Activated CD8-positive, alpha-beta memory T cell treated with anti-CD3 and anti-CD28 coated beads, Interleukin-2, amount 50 U/mL, for 24 hours (primary cell): Measurements from ENCODE around the gene CCR3.

ENCODE experiments used
- DNase-seq: peaks from one replicate; pipeline ENCODE4 v3.0.0-alpha.2; 2020; ENCODE audit errors: extremely low read depth

CCR3 gene

DNA sequence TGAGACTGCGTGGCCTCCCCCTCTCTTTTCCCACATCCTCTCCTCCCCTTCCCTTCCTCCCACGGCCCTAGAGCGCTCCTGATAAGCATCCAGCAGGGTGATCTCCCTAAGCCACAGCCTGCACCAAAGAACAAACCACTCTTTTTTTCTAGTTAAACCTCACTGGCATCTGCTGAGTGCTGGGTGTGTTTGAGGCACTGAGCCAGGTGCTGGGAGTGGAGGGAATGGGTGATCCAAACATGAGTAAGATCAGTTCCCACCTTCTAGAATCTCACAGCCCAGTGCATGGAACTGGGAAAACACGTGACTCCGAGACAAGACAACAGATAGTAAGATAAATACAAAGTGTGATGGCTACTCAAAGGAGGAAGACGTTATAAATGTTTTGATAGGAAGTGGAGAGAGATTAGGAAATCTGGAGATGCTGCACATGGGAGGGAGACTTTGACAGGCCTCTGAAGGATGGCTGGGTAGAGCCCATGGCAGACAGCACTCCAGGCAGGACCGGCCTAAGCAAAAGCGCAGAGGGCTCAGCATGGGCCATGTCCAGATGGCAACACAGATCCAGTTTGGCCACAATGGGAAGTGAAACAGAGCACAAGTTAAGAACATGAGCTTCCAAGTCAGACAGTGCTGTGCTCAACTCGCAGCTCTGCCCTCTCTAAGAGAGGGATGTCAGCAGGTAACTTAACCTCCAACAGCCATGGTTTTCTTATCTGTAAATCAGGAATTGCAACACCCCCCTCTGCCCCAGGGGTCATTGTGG lies 55.6 kb downstream of the CCR3 start:
- no peak for DNase-seq

DNA sequence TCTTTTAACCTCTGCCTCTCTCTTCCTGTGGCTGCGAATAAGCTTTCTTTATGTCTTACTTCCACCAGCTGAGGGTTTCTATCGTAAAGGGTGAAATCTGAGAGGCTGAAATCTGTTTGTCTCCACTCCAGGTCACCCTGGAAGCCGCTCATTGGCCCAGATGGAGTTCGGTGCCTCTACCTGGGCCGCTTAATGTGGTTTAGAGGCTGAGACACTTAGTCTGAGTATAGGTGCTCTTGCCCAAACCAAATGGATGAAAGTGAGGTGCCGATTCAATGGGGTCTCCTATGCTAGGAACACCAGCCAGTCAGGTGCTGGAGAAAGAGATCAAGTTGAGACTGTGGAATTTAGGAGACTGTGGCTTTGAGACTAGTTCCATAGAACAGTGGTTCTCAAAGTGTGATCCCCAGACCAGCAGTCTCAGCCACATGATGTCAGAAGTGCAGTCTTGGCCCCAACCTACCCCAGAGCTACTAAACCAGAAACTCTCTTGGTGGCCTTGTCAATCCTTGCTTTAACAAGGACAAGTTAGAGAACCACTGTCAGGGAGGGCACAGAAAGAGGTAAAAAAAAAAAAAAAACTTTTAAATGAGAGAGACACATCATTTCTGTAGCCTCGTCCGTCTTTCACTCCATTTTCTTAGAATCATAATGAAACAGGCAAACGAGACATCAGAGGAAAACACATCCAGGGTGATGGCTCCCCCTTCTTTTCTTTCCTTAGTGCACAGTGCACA lies 56.8 kb downstream of the CCR3 start:
- DNase-seq: no peak

DNA sequence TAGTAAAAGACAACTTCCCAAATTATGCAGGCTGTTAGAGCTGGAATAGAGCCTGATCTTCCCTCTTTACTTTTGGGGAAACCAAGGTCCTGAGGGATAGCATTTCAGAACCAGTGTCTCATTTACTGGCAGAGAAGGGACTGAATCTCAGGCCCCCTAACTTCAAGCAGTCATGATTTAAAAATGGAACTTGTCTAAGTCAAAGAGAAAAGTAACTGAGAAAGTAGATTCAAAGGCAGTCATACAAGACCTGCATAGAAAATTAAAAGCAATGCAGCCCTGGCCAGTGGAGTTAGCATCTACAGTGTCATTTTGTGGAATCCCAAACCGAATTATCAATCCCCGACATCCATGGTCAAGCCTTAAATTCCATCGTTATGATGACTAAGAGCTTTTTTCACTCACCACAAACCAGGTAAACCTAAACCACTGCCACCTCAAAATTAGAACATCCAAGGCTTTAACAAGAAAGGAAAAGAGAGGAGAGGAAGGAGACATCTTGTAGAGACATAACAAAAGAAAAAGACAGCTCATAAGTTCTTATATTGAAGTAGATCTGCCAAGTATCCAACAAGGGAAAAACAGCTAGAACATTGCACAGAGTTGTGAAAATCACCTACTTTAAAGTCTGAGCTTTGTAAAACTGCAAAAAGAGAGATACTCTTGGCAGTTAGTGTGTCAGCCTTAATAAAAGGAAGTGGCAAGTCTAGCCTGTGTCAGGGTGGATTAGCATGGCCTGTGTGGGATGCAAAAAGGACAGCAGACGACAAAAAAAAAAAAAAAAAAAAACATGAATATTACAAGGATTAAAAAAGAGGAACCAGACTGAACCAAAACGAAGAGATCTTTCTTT lies 57.6 kb downstream of the CCR3 start:
- DNase-seq: no peak

DNA sequence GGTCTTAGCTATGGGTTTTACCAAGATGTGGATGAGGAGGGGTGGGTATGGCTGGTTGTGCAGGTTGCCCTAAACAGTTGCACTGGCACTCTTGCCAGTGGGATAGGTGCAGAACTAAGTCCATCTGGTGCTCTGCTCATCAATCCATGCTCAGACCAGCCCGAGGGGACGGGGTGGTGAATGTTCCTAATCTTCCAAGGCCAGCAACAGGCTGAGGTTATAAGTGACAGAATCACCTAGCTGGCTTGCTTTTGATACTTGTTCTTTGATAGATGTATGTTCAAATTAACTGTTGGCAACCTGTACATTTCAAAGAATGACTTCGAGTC lies 58.2 kb downstream of the CCR3 start:
- no peak for DNase-seq

DNA sequence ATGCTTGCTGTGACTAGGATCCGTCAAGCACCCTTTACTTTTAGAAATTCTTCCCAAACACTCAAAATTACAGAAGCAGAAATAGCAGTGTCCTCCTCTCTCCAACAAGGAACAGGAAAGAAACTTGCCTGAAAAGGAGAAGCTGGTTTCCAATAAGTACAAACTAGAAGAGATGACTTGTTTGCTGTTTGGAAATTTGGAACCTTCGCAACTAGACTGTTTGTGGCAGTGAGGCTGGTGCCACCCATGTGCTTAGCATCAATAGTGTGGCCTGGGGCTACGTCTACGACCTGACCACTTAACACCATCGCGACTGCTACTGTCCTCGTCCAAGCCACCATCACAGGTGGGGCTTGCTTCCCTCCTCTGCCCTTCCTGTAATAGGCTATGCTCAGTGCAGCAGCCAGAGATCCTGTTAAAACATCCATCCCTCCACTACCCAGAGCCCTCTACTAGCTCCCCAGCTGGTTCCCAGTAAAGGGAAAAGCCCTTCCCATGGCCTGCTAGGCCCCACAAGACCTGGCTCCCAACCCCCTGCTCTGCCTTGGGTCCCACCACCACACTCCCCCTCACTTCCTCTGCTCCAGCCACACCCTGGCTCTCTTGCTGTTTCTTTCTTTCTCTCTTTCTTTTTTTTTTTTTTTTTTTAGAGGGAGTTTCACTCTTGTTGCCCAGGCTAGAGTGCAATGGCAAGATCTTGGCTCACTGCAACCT lies 59.0 kb downstream of the CCR3 start:
- no peak for DNase-seq

DNA sequence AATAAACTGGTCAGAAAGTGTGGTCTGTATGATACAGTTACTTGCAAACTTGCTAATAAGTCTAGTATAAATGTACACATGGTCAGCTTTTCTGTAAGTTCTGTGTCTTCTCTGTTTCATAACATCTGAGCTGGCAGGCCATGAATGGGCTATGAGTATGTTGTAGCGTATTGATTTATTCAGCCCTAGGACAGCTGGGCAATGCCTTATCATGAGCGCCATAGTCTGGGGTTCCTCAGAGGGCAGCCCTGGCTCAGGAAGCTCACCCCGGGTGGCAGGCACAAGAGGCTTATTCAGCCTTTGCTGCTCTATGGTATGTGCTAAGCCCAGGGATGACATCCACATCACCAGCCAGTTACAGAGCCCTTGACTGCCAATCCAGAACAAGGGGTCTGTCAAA lies 61.0 kb downstream of the CCR3 start:
- DNase-seq: no peak

DNA sequence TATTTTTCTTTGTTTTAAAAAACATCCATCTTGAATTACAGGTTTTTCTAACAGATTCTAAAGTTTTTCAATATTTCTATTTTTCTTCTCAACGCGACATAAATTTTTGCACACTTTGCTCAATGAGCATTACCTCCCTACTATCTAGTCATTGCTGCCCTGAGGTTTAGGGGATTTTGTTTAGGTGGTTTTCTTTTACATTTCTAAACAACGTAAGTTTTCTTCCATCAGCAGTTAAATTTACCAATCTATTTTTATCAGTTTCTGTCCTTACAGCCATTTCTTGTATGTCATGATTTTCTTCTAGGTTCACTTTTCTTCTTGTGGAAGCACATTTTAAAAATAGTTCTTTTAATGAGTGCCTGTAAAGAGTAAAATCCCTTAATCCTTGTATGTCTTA lies 62.5 kb downstream of the CCR3 start:
- DNase-seq: no peak

DNA sequence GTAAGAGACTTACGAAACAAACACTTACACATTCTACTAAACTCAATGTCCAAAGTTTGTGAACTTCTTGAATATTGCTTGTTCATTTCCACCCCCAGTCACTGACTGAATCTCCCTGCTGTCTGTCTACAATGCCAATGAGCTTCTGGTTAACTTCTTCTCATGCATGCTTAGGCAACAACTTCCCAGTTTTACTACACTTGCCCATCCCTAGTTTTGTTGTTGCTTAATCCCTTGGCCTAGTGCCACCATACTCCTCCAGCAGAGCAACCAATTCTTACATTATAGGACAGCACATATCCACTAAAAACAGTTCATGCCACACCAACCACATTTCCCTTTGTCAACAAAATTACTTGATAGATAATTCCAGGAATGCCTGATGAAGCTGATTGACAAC lies 70.7 kb downstream of the CCR3 start:
- no peak for DNase-seq

DNA sequence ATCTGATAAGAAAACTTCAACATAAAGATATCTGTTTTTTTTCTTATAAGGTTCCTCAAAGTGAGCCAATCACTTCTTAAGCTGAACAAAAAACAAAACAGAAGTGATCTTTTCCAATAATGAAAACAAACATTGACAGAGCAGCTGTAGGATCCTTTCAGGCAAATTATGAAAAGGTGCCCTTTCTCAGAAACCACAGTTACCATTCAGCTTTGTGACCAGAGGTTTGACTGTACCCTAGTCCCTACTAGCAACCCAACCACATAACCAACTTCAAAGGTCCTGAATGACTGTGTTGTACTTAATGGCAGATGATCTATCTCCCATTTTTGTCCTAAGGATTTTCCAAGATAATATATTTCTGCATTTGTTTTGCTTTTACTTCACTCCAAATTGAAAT lies 72.3 kb downstream of the CCR3 start:
- DNase-seq: no peak

DNA sequence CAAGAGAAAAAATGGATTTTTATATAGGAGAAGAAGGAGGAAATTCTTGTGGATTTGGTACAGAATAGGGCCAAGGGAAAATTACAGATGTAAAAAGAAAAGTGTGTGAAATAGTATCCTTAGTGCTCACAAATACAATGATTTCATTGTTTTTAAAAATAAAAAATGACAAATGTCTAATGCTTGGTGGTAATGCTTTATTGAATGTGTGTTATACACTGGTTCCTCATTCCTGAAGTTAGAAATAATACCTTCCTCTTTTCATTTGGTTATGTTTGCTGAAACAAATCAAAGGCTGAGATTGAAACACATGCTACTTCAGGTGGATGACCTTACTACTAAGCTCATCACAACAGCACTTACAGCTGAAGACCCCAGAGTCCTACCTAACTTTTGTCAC lies 73.9 kb downstream of the CCR3 start:
- DNase-seq: no peak
